GM20431 (cell line): ENCODE data around the gene AFDN.

ENCODE experiments used
- in situ Hi-C: fragments of 300-500 bp; cut with MseI, MboI; formaldehyde crosslinking; loops from one replicate; pipeline ENCODE4 v1.15.0; 2020; ENCODE audit warnings: low sequenced_read_pairs; ENCODE audit not compliant: unreplicated experiment

The AFDN gene

DNA sequence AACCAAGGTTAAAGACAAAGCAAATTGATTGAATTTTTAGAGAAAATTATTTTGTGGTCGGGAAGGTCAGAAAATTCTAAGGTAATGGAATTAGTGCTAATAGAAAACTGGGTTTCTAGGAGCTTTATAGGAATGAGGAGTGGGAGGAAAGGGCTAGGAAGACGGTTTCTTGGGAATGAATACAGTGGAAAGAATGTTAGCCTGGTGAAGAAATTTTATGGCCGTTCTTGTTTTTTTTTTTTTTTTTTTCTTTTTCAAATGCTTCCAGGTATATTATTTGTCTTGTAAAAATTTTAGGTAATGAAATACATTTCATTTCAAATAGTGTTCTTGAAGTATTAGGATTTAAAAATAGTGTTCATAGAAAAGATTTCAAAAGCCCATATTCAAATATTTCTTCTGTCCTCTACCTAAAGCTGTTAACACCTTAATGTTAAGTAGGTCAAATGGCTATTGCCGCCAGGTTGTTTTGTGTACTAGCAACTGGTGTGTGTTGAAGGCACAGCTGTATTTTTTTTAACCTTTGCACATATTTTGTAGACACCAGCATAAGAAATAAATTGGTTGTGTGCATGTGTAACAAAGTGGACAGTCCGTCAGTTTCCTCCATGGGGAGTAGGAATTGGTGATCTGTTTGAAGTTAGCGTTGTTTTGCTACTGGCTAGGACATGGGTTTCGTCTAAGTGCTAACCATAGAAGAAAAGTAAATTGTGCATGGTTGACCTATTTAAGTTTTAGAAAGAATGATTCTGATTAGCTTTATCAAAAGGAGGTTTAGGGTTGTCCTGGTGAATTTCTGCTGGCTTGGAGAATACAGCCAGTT is 32.3 kb downstream of the AFDN start:
- in situ Hi-C loops: no loop called here

DNA sequence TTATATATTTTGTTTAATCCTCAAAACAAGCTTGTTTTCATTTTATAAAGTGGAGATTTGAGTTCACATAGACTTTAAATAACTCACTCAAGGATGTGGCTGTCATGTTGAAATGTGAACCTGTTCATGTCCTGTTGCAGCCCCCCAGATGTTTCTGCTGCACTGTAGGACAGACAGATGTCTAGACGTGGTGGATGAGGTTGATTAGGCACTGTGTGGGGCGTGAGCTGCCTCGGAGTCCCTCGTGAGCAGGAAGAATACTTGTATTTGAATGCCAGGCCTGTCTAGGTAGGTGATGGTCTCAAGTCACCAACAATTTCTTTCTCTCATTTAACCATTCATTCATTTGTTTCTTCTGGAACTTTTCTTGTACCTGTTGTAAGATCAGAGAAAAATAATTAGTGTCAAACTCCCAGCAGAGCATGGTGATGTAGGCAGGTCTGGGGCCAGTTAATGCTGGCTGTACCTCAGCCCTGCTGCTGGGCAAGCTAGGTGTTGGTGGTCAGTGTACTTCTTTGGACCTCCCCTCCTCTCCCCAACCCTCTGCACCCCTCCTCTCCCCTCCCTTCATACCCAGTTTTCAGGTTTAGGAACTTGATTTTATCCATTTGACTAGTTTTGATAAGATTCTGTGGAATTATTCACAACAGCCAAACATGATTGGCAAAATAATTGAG is 34.0 kb downstream of the AFDN start:
- in situ Hi-C loops: no loop called here

DNA sequence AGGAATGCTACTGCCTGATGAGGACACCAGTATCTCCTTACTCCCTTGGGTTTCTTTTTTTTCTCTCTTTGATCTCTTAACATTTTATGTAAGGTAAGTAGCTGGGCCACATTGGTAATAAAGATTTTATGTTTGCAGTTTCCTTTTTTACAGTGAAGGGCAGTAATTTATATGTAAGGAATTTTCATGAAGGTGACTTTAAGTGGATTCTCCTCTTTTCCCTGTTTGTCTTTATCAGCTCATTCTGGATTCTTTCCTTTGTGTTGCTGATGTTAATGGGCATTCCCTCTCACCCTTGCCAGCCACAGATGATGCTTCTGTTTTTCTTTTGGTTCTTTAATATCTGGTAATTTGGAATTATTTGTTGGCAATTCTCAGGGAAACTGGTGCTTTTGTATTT is 34.7 kb downstream of the AFDN start:
- in situ Hi-C loops: no loop called here

DNA sequence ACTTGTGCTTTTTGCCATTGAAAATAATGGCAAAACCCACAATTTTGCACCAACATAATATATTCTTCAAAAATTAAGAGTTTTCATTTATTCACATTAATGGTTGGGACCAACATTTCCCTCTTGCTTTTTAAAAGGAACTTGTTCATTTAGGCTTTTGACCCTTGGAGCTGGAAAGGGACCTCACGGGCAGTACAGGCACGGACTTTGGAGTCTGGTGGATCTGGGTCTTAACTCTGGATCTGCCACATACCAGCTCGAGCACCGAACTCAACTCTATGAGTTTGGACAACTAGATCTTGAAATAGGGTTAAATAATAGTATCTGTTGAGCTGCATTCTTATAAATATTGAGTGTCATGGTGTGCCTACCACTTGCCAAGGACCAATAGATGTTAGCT is 37.2 kb downstream of the AFDN start:
- in situ Hi-C loops: no loop called here

DNA sequence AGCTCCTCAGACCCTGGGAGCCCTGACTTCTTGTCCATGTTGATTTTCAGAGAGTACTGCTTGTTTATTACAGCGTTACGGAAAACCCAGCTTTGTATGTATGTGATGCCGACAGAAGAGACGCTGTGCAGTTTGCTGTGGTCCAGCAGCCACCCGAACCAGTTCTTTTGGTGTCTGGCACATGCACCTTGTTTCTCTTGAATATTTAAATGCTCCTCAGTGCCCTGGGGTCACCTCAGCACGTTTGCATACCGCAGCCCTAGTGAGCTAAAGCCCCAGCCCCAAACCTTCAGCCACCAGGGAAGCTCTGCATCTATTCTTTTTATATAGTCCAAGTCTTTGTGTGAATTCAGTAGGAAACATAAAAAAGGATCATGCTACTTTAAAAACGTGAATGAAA is 39.9 kb downstream of the AFDN start:
- in situ Hi-C loops: no loop called here

DNA sequence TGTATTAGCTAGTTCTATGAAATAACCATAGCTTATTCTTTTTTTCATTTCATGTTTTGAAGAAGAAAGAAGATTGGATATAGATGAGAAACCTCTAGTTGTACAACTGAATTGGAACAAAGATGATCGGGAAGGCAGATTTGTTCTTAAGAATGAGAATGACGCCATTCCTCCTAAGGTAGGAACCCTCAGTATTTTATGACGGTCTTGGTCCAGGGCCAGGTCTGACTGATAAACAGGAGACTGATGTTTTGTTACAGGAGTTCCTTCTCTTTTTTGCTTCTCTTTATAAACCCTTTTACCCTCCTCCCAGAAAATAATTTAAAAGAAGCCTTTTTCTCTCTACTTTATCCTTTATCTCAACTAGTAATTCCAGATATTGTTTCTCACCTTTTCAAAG is 43.6 kb downstream of the AFDN start:
- in situ Hi-C loops: no loop called here

DNA sequence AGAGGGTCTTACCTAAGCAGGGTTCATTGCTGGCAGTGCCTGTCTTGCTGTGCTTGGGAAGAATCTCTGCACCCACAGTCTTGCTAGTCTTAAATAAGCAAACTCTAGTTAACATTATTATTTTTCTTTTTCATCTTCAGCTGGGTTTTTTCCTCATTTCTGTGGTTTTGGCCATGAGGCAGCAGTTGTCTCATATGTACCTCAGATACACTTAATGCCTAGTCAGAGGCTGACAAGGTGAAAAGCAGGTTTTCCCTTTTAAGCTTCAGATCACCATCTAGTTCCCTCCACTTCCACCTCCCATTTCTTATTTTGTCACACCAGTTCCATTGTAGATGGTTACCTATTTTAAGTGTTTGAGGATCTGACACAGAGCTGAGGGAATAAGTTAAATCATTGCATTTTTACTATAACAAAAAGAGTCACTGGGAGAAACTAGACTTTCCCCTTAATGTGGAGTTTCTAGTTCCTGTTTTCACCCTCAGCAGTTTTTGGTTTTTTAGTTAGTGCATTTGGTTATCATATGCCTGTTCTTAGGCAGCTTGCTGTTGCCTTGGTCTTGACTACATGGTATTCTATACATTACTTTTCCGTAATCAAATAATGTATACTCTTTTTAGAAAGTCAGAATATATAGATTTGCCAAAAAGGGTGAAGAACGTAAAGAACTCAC is 46.0 kb downstream of the AFDN start:
- in situ Hi-C loops: no loop called here

DNA sequence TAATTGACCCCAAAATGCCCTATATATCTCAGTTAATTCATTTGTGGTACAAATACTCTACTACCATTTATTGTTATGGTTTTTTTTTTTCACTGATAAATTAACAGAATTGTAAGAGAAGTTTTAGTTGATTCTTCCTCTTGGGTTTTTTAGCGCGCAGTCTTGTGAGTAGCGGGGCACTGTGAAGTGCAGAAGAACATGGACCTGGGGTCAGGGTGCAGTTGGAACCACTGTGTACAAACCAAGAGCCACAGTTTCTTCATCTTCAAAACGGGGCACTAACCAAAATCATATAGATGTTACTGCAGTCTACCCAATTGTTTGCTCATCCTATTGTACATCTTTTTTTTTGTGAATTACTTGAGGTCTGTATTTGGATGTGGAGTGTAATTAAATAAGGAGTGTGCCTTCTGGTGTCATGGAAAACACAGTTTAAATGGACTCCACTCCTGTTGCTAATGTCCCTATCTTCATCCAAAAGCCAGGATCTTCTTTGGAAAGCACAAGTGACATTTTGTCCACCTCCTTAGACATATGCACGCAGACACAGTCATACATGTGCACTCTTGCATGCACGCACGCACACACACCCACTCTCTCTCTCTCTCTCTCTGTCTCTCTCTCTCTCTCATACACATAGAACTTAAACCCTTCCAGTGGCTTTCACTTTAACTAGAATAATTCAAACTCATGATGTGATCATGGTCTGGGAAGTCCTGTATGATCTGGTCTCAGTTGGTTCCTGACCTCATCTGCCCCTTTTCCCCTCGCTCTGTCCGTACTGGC is 51.5 kb downstream of the AFDN start:
- in situ Hi-C loops: no loop called here

DNA sequence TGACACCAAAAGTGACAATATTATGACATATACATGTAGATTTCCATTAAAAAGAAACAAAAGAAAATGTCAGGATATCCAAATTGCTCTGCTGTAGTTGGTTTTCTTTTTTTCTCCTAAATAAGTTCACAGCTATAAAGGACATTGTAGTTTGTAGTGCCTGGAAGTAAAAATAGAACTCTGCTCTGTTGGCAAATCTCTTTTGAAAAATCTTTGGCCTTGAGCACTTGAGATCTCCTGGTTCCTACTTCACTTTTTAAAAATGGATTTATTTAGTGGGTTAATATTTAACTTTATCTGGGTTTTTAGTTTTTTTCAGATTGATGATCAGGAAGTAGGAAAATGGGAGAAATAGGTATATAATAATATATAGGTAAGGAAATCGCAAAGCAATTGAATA is 52.9 kb downstream of the AFDN start:
- in situ Hi-C loops: no loop called here

DNA sequence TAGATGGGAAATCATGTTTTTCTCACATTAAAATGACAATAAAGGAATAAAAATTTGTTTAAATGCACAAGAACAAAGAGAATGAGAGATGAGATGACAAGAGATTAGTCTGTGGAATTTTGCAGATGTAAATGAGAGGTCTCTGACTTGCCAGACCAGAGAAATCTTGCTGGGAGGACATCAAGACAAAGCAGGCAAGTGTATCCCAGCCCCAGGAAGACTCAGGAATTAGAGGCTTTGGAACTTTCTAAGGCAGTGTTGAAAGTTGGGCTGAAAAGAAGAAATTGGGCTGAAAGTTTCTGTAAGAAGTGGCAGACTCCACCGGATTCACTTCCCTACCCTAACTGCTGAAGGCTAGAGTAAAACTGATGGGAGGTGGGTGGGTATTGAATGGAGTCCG is 54.6 kb downstream of the AFDN start:
- in situ Hi-C loops: no loop called here

DNA sequence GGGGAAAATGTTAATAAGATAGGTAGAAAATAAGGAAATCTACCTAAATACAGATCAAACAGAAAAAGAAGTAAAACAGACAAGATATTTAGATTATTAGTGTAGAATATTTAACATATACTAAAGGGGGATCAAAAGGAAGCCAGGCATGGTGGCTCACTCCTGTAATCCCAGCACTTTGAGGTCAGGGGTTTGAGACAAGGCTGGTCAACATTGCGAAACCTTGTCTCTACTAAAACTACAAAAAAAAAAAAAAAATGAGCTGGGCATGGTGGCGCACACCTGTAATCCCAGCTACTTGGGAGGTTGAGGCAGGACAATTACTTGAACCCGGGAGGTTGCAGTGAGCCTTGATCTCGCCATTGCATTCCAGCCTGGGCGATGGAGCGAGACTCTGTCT is 55.5 kb downstream of the AFDN start:
- in situ Hi-C loops: no loop called here

DNA sequence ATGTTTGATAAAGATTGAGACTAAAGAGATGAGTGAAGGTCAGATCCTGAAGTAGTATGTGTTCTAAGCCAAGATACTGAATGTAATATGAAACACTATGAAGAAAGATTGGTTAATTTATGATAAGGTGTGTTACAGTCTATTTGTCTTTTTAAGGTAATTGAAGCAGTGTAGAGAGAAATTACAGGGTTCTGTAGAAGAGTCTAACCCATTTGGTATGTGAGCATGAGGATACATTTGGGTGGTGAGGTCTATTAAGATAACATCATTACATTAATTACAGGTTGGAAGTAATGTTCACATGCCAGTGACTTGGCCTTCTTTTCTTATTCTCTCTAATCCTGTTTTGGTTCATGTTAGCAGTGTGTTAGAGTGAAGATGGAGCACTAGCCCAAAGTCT is 61.4 kb downstream of the AFDN start:
- in situ Hi-C loops: no loop called here

DNA sequence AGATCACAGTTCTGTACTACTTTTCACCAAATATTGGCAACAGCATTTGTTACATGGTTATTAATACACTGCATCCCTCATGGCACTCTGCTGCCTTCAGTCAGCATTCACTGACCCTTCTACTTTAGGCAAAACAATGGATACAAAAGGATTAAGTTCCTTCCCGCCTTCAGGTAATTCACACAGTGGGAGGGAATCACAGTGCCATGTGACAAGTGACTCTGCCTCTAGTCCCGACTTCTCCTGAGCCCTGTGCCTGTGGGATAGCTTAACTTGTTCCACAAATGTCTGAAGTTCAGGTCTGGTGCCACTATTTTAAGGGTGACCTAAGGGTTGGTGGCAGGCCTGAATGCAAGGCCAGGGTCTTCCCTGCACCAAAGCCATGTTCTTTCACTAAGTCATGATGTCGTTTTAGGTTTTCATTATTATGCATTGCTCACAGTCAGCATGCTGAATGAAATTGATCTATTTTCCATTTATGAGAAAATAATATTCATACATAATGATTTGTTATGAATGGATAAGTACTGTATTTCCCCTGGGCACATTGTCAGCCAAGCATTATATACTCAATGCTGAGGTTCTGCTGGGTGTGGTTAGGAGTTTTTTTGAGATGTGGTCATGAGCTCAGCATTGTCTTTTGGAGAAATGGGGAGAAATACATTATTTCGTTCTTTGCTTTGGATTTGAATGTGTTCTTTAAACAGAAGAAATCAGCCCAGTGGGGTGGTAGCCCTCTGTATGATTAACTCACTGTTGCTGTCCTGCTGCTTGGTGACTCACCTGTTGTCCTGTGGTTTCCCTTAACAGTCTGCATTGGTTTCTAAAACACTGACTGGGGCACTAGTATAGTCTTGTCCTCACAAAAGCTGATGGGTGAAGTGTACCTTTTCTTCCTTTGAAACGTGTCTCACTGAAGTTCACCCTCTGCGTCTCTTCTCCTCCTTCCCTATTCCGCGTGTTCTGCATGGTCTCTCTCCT is 66.4 kb downstream of the AFDN start:
- in situ Hi-C loops: no loop called here

DNA sequence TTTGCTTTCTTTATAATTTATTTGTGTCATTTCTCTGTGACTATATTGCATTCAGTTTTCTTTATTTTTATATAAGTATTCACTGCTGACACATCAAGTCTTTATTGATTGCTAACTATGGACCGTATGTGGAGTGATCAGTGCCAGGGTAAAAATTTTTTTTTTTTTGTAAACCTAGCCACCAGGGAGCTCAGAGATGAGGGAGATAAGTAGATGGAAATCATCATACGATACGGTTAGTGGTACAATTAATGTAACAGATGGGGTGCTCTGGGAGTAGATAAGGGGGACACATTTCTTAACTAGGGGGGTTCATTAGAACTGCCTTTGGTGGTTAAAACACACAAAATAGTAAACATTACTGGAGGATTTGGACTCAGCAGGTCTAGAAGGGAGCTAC is 68.3 kb downstream of the AFDN start:
- in situ Hi-C loops: no loop called here

DNA sequence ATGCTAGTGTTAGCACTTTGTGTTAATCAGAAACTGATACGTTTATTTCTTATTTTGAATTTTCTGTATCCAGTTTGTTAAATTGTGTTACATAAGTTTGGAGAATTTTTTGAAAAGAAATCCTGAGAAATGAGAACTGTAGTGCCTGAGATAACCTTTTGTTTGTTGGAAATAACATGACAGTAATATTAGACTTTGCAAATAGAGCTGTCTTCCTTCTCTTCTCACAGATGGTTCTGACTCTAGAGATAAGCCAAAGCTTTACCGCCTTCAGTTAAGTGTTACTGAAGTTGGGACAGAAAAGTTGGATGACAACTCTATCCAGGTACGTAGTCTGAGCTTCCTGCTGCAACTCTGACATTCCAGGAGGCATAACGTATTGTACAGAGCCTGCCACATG is 69.9 kb downstream of the AFDN start:
- in situ Hi-C loops: no loop called here

DNA sequence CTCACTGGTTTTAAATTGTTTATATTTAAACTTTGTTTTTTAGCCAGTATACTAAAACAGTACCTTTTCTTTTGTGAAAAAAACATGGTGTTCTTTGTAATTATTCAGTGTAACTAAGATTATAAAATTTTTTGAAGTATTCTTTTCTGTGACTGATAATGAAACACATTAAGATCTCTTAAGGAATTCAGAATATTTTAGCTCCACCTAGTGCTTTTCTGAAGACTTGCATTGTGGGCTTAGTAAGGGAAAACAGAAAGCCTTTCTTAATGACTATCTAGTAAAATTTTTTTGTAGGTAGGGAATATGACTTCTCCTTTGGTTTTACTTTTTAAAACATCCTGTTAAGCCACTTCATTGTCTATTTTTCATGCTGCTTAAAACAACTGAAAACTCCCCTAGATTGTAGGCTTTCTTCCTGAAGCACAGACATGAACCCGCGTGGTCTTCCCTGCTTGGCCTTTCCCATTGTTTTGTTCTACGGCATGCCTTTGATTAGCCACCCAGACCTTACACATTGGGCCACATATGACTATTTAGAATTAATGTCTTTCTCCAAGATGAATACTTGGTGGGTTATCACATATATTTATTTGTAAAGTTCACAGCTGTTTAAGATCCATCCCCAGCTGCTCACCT is 72.1 kb downstream of the AFDN start:
- in situ Hi-C loops: no loop called here

DNA sequence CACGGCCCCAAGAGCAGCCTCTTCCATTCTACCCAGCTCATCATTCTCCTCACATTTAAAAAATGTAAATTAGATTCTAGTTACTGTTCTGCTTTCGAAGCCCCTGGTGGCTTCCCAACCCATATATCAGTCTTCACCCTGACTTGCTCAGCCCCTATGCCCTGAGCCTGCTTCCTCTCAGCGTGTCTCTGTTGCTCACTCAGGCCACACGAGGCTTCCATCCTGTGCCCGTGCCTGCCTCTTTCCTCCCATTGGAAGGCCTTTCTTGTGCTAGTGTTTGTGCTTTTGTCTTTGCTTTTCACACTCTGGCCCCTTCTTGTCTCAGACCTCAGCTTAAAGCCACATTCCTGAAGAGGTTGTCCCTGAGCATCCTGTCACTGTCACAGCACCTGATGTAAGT is 78.1 kb downstream of the AFDN start:
- in situ Hi-C loops: no loop called here

DNA sequence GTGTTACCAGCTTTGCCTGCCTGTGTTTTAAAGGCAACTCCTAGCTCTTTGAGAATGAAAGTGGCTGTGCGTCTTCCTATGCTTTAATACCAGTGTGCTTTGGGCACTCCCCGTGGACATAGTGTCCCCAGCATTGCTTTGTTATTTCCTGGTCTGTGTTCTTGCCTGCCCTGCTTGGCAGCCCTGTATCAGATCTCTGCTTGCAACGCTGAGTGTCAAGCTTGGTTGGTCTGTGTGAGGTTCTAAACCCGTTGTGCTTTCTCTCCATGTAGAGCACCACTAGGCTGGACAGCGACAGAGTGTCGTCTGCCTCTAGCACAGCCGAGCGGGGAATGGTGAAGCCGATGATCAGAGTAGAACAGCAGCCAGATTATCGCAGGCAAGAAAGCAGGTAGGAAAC is 80.2 kb downstream of the AFDN start:
- in situ Hi-C loops: no loop called here
